Sigmoid colon (tissue), 7 donors: Measurements from ENCODE around the gene CKAP4. TPM values are rescaled to one million over a fixed set of nuclear protein-coding genes. Genes with fewer than 3 reads are reported as not detected.

Experiments
- DNase-seq: peaks from one replicate; pipeline ENCODE4 v3.0.0-alpha.2; 2019
- H3K27ac ChIP-seq, 4 donors: fragments of 200-600 bp; sonication (generic); one replicate each; pipeline ENCODE4 v1.5.1; 2016 to 2019; ENCODE audit warnings: mild to moderate bottlenecking in 1 of 4
- H3K27me3 ChIP-seq, 3 donors: fragments of 200-600 bp; sonication (generic); one replicate each; pipeline ENCODE4 v1.5.1; 2019; ENCODE audit warnings: mild to moderate bottlenecking in 1 of 3
- H3K36me3 ChIP-seq, 4 donors: fragments of 200-600 bp; sonication (generic); one replicate each; pipeline ENCODE4 v1.5.1; 2016 to 2019
- H3K4me1 ChIP-seq, 4 donors: fragments of 200-600 bp; sonication (generic); one replicate each; pipeline ENCODE4 v1.5.1; 2017 to 2019
- H3K4me3 ChIP-seq, 4 donors: fragments of 200-600 bp; sonication (generic); one replicate each; pipeline ENCODE4 v1.5.1; 2017 to 2019; ENCODE audit warnings: mild to moderate bottlenecking in 2 of 4, moderate library complexity in 1 of 4
- H3K9me3 ChIP-seq, 4 donors: fragments of 200-600 bp in 3 of 4; sonication (generic) in 3 of 4; one replicate each; pipeline versions ENCODE4 v1.5.1 to v1.6.1; 2013 to 2019
- CTCF ChIP-seq, 4 experiments: fragments of 450-650 bp in 3 of 4; fragments of 200-600 bp in 1 of 4; IDR thresholded peaks; one replicate each; pipeline ENCODE4 v1.5.1; 2016 to 2019; ENCODE audit warnings: antibody characterized with exemption in 4 of 4, mild to moderate bottlenecking in 3 of 4, moderate library complexity in 2 of 4
- EP300 ChIP-seq, 4 donors: sonication (generic); formaldehyde crosslinking; IDR thresholded peaks; one replicate each; pipeline ENCODE4 v1.6.1; 2017; ENCODE audit warnings: antibody characterized with exemption in 4 of 4
- POLR2A ChIP-seq, 2 donors: fragments of 450-650 bp; IDR thresholded peaks; one replicate each; pipeline ENCODE4 v1.6.1; 2016; ENCODE audit warnings: antibody characterized with exemption in 2 of 2, mild to moderate bottlenecking in 2 of 2, moderate library complexity in 2 of 2
- POLR2AphosphoS5 ChIP-seq, 4 donors: sonication (generic); formaldehyde crosslinking; IDR thresholded peaks; one replicate each; pipeline ENCODE4 v1.6.1; 2017; ENCODE audit warnings: antibody characterized with exemption in 4 of 4
- WGBS, 2 donors: extraction: QIAGEN DNeasy Blood & Tissue Kit; methylation state at CpG; one replicate each; pipeline ENCODE4 v1.1.7; 2013; 5-methylcytosine and 5-hydroxymethylcytosine counted together
- intact Hi-C: fragments of 100-400 bp; cut with DNase I; formaldehyde crosslinking; loops from one replicate; pipeline ENCODE4 v1.15.1; 2023
- polyA plus RNA-seq, 3 donors: library from polyadenylated mRNA; stranded (reverse); fragments of 200-250 nt; gene quantifications; one replicate each; pipeline ENCODE4 v1.2.3, GENCODE V29; 2013
- total RNA-seq, 4 donors: library from RNA; depleted of rRNA; stranded (reverse); fragments of >200 nt; gene quantifications; one replicate each; pipeline ENCODE4 v1.1.0, GENCODE V29; 2016
- donor health status: healthy with polysubstance abuse.
- donor health status: Bipolar disorder and iron deficiency.
- donor health status: healthy.

Gene CKAP4
- total and polyA plus RNA-seq, 7 donors: 9.2 to 49.1 (median 23.5) TPM

- no peak for DNase-seq
- no peaks in the 10 kb centered on the region for H3K27me3 ChIP-seq
- H3K36me3 ChIP-seq: no peaks in the 10 kb centered on the region
Measured at GRCh38 chr12:106256524-106256923, 8.7 kb upstream of the CKAP4 start.

GRCh38 chr12:106255952-106256351 is 8.1 kb upstream of the CKAP4 start:
- H3K9me3 ChIP-seq: no peaks in the 10 kb centered on the region
- no peak overlapping the region for H3K4me3 ChIP-seq
- no peak overlapping the region for H3K27ac ChIP-seq
- TF ChIP-seq CTCF (IDR thresholded peaks at IDR 0.05) (no peak), POLR2A (IDR thresholded peaks at IDR 0.05) (no peak), EP300 (IDR thresholded peaks at IDR 0.05) (no peak), POLR2AphosphoS5 (IDR thresholded peaks at IDR 0.05) (no peak)
- DNase-seq: no peak
- intact Hi-C loops: no loop called here
- H3K36me3 ChIP-seq: no peaks in the 10 kb centered on the region
- WGBS, 2 donors: 84 to 94% methylated on average over 5 of the region's 5 CpGs
- no peaks in the 10 kb centered on the region for H3K27me3 ChIP-seq
- H3K4me1 ChIP-seq: no peaks in the 10 kb centered on the region

More at GRCh38 chr12:106256524-106256923, 8.7 kb upstream of the CKAP4 start:
- Histone ChIP-seq H3K27ac (no peak overlapping the region), H3K4me3 (no peak overlapping the region), H3K4me1 (no peaks in the 10 kb centered on the region), H3K9me3 (no peaks in the 10 kb centered on the region)
- TF ChIP-seq EP300 (IDR thresholded peaks at IDR 0.05) (no peak), CTCF (IDR thresholded peaks at IDR 0.05) (no peak), POLR2AphosphoS5 (IDR thresholded peaks at IDR 0.05) (no peak), POLR2A (IDR thresholded peaks at IDR 0.05) (no peak)
- intact Hi-C loops: no loop called here

GRCh38 chr12:106255493-106255892 is 7.7 kb upstream of the CKAP4 start:
- no peaks in the 10 kb centered on the region for H3K27me3 ChIP-seq
- no peak overlapping the region for H3K4me3 ChIP-seq
- DNase-seq: no peak
- intact Hi-C loops: no loop called here
- H3K36me3 ChIP-seq: no peaks in the 10 kb centered on the region
- TF ChIP-seq EP300 (IDR thresholded peaks at IDR 0.05): no peak
- no peak for TF ChIP-seq CTCF (IDR thresholded peaks at IDR 0.05)
- no peak for TF ChIP-seq POLR2AphosphoS5 (IDR thresholded peaks at IDR 0.05)
- TF ChIP-seq POLR2A (IDR thresholded peaks at IDR 0.05): no peak
- no peaks in the 10 kb centered on the region for H3K4me1 ChIP-seq
- H3K27ac ChIP-seq: no peak overlapping the region
- H3K9me3 ChIP-seq: no peaks in the 10 kb centered on the region
- 93% methylated on average over 3 of the region's 3 CpGs for WGBS, 2 donors

GRCh38 chr12:106254724-106255123 is 6.9 kb upstream of the CKAP4 start:
- no peaks in the 10 kb centered on the region for H3K9me3 ChIP-seq
- H3K4me3 ChIP-seq: no peak overlapping the region
- 94 to 95% methylated on average over 3 of the region's 3 CpGs for WGBS, 2 donors
- no peaks in the 10 kb centered on the region for H3K27me3 ChIP-seq
- TF ChIP-seq CTCF (IDR thresholded peaks at IDR 0.05): no peak
- TF ChIP-seq EP300 (IDR thresholded peaks at IDR 0.05): no peak
- TF ChIP-seq POLR2A (IDR thresholded peaks at IDR 0.05): no peak
- no peak for TF ChIP-seq POLR2AphosphoS5 (IDR thresholded peaks at IDR 0.05)
- no peaks in the 10 kb centered on the region for H3K4me1 ChIP-seq
- no peak for DNase-seq
- H3K36me3 ChIP-seq: no peaks in the 10 kb centered on the region
- no peak overlapping the region for H3K27ac ChIP-seq
- intact Hi-C loops: no loop called here
